Right lobe of liver (tissue), 6 donors: Measurements from ENCODE around the gene KLHL25. TPM values are rescaled to one million over a fixed set of nuclear protein-coding genes. Genes with fewer than 3 reads are reported as not detected.

Experiments
- ATAC-seq, 4 donors: fragments of 200-7000 bp; cut with Tn5 transposase; one replicate each; pipeline ENCODE4 v1.9.1; 2020; ENCODE audit warnings: mild to moderate bottlenecking in 4 of 4, moderate library complexity in 4 of 4
- DNase-seq, 3 donors: peaks; one replicate each; pipeline ENCODE4 v3.0.0-alpha.2; 2020
- H3K27ac ChIP-seq, 3 donors: fragments of 200-600 bp; one replicate each; pipeline ENCODE4 v1.8.0; 2022
- H3K27me3 ChIP-seq, 2 donors: fragments of 200-600 bp; one replicate each; pipeline ENCODE4 v1.8.0; 2022
- H3K36me3 ChIP-seq, 4 donors: fragments of 200-600 bp; sonication (generic) in 1 of 4; one replicate each; pipeline versions ENCODE4 v1.5.1 to v1.8.0; 2017 to 2022; ENCODE audit warnings: control low read depth in 1 of 4
- H3K4me1 ChIP-seq, 4 donors: fragments of 200-600 bp; sonication (generic) in 1 of 4; one replicate each; pipeline versions ENCODE4 v1.5.1 to v1.8.0; 2017 to 2022; ENCODE audit warnings: control low read depth in 1 of 4
- H3K4me3 ChIP-seq, 3 donors: fragments of 200-600 bp; one replicate each; pipeline ENCODE4 v1.8.0; 2022
- H3K9me3 ChIP-seq, 4 donors: fragments of 200-600 bp; sonication (generic) in 1 of 4; one replicate each; pipeline versions ENCODE4 v1.5.1 to v1.8.0; 2017 to 2022; ENCODE audit warnings: control low read depth in 1 of 4
- POLR2A ChIP-seq: fragments of 450-650 bp; IDR thresholded peaks from one replicate; pipeline ENCODE4 v1.6.1; 2017; ENCODE audit warnings: antibody characterized with exemption, mild to moderate bottlenecking
- WGBS: methylation state at CpG from one replicate; pipeline ENCODE4 v1.1.6; 2018; ENCODE audit warnings: low coverage, low lambda C conversion rate; ENCODE audit not compliant: insufficient coverage; ENCODE audit errors: missing lambda C conversion rate; 5-methylcytosine and 5-hydroxymethylcytosine counted together
- intact Hi-C, 2 donors: fragments of 100-400 bp; cut with DNase I; formaldehyde crosslinking; loops; one replicate each; pipeline versions ENCODE4 v1.11.2 to v1.14.1; 2022
- total RNA-seq, 6 experiments: library from RNA; depleted of rRNA in 2 of 6; stranded (reverse); fragments of >200 nt in 2 of 6; fragmentation: NEBNext Ultra II Directional in 3 of 6; extraction: Animal tissue kit (Norgen Biotek cat#: 25700) in 3 of 6; gene quantifications; one replicate each; pipeline versions ENCODE4 v1.1.0 to v1.2.4, GENCODE V29; 2016 to 2023
- TF ChIP-seq, protein P1 (sequence below), 4 donors: fragments of 200-600 bp in 3 of 4; fragments of 450-650 bp in 1 of 4; IDR thresholded peaks; one replicate each; pipeline versions ENCODE4 v1.5.1 to v1.8.0; 2016 to 2022; ENCODE audit warnings: antibody characterized with exemption in 4 of 4, mild to moderate bottlenecking in 2 of 4
- donor health status: DM: no; HTN: yes; CAD: no.
- donor health status: DM: no; HTN: no; CAD: no.
- donor health status: DM: no; HTN: no; CAD: no.
- donor health status: DM: no; HTN: yes; CAD: no.
- donor health status: DM: no; HTN: yes; CAD: no.

KLHL25 gene
- total RNA-seq, 6 experiments from 2014 or later, result 5.8 to 21.7 (median 13.4) TPM

DNA sequence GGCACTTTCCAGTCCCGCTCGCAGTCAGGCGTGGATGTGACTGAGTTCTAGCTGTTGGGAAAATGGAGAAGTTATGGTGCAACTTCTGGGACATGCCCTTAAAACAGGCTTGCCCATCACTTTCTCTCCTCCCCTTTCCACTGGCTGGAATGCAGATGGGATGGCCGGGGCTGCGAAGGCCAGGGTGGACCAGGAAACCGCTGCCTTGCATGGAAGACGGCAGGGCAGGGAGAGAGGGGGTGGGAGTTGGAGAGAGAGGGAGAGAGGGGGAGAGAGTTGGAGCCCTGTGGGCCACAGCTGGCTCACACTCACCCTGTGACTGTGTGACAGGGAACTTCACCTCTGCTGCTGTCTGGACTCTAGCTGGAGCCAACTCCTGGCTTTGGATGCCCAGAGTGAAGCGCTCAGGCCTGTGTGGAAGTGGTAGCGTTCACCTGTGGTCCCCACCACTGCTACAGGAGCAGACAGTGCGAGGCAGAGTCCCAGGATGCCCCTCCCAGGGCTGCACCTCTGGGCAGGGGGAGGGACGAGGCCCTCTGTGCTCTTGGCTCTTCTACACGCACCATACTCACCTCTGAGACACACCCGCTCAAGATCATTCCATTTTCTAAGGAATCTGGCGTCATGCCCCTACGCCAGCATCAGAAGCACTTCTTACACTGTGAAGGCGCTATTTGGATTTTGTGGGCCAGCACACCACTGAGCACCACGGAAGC is 36.6 kb downstream of the KLHL25 start:
- no peak overlapping the region for H3K4me3 ChIP-seq
- no peak for TF ChIP-seq POLR2A
- TF ChIP-seq, protein P1, sequence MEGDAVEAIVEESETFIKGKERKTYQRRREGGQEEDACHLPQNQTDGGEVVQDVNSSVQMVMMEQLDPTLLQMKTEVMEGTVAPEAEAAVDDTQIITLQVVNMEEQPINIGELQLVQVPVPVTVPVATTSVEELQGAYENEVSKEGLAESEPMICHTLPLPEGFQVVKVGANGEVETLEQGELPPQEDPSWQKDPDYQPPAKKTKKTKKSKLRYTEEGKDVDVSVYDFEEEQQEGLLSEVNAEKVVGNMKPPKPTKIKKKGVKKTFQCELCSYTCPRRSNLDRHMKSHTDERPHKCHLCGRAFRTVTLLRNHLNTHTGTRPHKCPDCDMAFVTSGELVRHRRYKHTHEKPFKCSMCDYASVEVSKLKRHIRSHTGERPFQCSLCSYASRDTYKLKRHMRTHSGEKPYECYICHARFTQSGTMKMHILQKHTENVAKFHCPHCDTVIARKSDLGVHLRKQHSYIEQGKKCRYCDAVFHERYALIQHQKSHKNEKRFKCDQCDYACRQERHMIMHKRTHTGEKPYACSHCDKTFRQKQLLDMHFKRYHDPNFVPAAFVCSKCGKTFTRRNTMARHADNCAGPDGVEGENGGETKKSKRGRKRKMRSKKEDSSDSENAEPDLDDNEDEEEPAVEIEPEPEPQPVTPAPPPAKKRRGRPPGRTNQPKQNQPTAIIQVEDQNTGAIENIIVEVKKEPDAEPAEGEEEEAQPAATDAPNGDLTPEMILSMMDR (IDR thresholded peaks at IDR 0.05), result no peak
- H3K36me3 ChIP-seq, result peaks cover 0 to 3% (median 1%) of the 10 kb centered on the region in 4 donors
- WGBS, result 95% methylated on average over 8 of the region's 17 CpGs
- DNase-seq (peak in 1 of 3 donors; percentile 42), ATAC-seq (no peak)
- intact Hi-C loops, result loop anchor here in 1 of 2 donors (10.0 kb wide), 1 partner anchor 77 kb away; no protein-coding TSS in a partner anchor
- no peak overlapping the region for H3K27ac ChIP-seq
- H3K9me3 ChIP-seq, result no peaks in the 10 kb centered on the region
- peaks cover 0 to 34% (median 10%) of the 10 kb centered on the region in 4 donors for H3K4me1 ChIP-seq
- no peaks in the 10 kb centered on the region for H3K27me3 ChIP-seq

DNA sequence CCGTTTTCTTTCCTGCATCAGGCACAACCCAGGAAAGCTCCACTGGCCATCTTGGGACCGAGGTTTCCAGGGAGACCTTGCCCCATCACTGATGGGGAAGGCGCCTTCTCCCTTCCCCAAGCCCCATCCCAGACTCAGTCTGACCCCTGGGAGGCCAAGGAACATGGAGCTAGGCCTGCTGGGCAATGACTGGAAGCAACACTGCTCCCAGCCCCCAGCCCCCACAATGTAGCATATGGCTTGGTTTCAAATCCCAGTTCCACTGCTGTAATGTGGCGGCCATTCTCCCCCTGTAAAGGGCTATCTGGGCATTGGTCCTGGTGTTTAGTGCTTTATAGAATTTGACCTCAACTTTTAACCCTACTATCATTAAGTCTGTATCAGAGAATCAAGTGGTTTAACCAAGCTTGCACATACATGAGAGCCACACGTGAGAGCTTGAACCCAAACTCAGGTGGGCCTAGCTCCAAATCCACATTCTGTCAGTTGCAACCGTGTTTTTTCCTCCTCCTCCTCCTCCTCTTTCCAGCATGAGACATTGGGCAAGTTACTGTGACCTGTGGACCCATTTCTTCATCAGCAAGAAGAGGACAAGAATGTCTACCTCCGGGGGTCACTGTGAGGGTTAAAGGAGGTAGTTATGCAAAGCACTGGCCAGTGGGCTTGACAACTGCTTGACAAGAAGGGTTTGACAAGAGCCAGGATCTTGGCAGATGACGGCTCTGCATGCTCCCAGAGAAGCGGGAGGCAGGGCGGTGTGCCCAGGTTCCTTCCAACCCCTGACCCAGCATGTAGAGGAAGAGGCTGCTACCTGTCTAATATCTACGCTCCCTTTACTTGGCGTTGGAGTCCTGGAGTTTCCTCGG is 37.4 kb downstream of the KLHL25 start:
- no peak for TF ChIP-seq POLR2A
- TF ChIP-seq, protein P1 (IDR thresholded peaks at IDR 0.05), result no peak
- H3K27me3 ChIP-seq, result no peaks in the 10 kb centered on the region
- H3K9me3 ChIP-seq, result no peaks in the 10 kb centered on the region
- 36% methylated on average over 2 of the region's 13 CpGs for WGBS
- DNase-seq (peak in 2 of 3 donors; percentile 34 to 37), ATAC-seq (no peak)
- H3K36me3 ChIP-seq, result peaks cover 0 to 2% (median 0%) of the 10 kb centered on the region in 4 donors
- intact Hi-C loops, result loop anchor here in 1 of 2 donors (10.0 kb wide), 1 partner anchor 77 kb away; no protein-coding TSS in a partner anchor
- H3K27ac ChIP-seq, result no peak overlapping the region
- peaks cover 0 to 33% (median 10%) of the 10 kb centered on the region in 4 donors for H3K4me1 ChIP-seq
- H3K4me3 ChIP-seq, result no peak overlapping the region

DNA sequence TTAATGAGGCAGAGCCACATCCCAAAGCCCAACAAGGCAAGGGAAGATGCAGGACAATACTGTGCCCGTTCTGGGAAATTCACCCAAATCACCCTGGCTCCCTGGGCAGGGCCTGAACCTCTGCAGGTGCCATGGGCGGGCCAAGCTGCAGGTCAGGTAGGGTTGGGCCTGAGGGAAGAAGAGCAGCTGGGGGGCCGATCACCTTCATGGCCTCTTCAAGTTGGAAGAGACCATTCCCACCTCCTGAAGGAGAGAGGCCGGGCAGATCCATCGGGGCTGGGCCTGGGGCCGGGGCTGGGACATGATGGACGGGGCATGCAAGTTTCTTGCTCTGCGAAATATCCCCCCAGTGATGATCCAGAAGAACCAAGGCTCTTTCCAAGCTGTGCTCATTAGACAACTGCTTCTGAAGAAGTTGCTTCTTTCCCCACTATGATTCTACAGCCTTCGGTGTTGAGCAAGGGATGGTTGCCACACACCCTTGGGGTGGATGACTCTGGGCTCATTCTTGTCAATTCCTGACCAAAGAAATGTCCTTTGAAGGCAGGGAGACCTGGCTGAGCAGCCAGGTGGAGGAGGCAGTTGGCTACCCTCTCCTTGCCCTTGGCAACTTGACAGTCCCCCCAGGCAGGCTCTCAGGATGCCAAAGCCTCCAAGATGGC is 38.2 kb downstream of the KLHL25 start:
- Histone ChIP-seq H3K27me3 (no peaks in the 10 kb centered on the region), H3K36me3 (peaks cover 0 to 2% (median 0%) of the 10 kb centered on the region in 4 donors), H3K4me1 (peaks cover 0 to 33% (median 11%) of the 10 kb centered on the region in 4 donors), H3K9me3 (no peaks in the 10 kb centered on the region), H3K4me3 (no peak overlapping the region), H3K27ac (no peak overlapping the region)
- TF ChIP-seq POLR2A, result no peak
- TF ChIP-seq, protein P1 (IDR thresholded peaks at IDR 0.05), result no peak
- DNase-seq, result peak in 2 of 3 donors; percentile 39 to 47
- ATAC-seq, result no peak
- WGBS, result no CpG with 5 or more reads among the region's 9 CpGs
- intact Hi-C loops, result loop anchor here in 1 of 2 donors (10.0 kb wide), 1 partner anchor 78 kb away; no protein-coding TSS in a partner anchor

DNA sequence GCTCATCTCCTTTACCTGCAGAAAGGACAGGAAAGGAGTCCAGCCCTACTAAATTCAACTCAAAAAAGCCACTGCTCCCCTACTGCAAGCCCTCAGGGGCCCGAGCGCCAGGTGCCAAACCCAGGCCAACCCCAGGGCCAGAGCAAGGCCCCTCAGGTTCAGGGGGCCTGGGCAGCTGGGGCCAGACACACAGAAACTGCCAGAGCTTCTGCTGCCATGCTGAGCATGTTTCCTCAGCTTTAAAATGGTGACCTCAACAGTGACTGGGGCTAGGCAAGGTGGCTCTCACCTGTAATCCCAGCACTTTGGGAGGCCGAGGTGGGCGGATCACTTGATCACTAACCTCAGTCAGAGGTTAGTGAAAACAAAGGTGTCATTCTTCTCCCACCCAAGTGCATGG is 38.8 kb downstream of the KLHL25 start:
- H3K4me3 ChIP-seq, result no peak overlapping the region
- intact Hi-C loops, result loop anchor here in 1 of 2 donors (10.0 kb wide), 1 partner anchor 79 kb away; no protein-coding TSS in a partner anchor
- no peaks in the 10 kb centered on the region for H3K27me3 ChIP-seq
- ATAC-seq (no peak), DNase-seq (peak in 2 of 3 donors; percentile 31 to 37)
- H3K9me3 ChIP-seq, result no peaks in the 10 kb centered on the region
- WGBS, result no CpG with 5 or more reads among the region's 4 CpGs
- no peak overlapping the region for H3K27ac ChIP-seq
- H3K36me3 ChIP-seq, result peaks cover 0 to 2% (median 0%) of the 10 kb centered on the region in 4 donors
- TF ChIP-seq POLR2A, result no peak
- TF ChIP-seq, protein P1 (IDR thresholded peaks at IDR 0.05), result no peak
- peaks cover 0 to 33% (median 11%) of the 10 kb centered on the region in 4 donors for H3K4me1 ChIP-seq
